NCI-H526 (cell line): ENCODE results near the gene TMCO6.
"Not testable (repeated sequence)": the region's sequence is repeated elsewhere in the genome, so short reads cannot be mapped to it uniquely, and the experiment has no call there.

Experiments used
- DNase-seq, 2 experiments: peaks; one replicate each; lab custom pipeline; 2025; lab: John Stamatoyannopoulos, UW

TMCO6 gene

GRCh38 chr5:140639148-140639981 is at the start of gene TMCO6:
TSS of gene TMCO6 (plus strand) at chr5:140639451. CDS start at chr5:140639528, 77 bp downstream.
- DNase-seq: peak; percentile 83 to 98

- no peak for DNase-seq
These were observed 48.4 kb upstream of the TMCO6 start for GRCh38 chr5:140590861-140591260.

DNA sequence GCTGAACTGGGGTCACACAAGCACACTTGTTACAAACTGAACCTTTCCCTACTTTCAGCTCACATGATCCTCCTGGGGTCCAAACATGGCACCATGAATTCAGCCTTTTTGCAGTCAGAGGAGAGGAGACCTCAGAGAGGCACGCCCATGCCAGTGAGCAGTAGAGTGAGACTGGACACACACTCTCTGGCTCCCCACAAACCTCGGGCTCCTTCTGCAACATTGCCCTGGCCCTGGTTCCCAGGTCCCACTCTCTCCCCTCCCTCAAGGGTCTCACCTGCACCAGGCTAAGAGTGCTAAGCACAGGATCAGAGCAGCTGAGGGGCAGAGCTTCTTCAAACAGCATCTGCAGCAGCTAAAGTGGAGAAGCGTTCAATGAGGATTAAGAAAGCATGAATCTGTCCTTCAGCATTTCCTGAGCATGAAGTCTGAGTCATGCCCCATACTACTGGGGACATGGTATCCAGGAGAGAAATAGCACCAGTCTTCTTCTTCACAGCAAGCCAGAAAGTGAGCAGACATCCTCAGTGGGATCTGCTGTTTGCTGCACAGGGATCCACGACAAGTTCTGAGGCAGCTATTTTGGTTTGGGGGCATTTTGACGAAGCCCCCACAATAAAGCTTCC is 47.4 kb upstream of the TMCO6 start:
- DNase-seq: no peak

DNA sequence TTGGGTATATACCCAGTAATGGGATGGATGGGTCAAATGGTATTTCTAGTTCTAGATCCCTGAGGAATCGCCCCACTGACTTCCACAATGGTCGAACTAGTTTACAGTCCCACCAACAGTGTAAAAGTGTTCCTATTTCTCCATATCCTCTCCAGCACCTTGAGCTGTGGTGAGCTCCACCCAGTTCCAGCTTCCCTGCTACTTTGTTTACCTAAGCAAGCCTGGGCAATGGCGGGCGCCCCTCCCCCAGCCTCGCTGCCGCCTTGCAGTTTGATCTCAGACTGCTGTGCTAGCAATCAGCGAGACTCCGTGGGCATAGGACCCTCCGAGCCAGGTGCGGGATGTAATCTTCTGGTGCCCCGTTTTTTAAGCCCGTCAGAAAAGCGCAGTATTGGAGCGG is 46.2 kb upstream of the TMCO6 start:
- DNase-seq: peak in 1 of 2 experiments; percentile 37

- no peak for DNase-seq
These were observed 45.1 kb upstream of the TMCO6 start for GRCh38 chr5:140594169-140594568.

DNA sequence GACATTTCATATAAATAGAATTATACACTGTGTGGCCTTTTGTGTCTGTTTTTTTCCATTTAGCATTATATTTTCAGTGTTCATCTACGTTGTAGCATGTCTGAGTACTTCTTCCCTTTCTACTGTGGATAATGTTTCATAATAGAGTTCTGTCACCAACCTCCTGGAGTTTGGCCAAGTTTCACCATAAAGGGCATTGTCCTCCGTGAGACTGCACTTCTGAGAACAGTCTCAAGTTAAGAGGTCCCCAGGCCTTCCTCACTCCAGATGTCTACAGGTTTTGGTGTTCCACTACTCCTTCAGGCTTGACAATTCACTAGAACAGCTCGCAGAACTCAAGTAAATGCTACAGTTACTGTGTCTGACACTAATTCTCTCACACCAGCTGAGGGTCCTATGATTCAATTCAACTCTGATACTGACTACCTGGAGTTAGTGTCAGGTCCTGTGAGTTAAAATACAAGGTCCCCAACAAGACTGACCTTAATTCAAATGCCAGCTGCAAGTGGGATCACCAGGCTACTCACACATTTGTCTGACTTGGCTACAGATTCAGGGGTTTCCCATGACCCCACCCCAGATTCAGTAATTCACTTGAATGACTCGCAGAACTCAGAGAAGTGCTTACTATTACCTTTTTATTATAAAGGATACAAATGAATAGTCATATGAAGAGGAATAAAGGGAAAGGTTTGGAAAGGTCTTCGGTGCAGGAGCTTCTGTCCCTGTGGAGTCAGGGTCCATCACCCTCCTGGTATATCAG is 43.5 kb upstream of the TMCO6 start:
- no peak for DNase-seq

GRCh38 chr5:140596321-140596741 is 42.9 kb upstream of the TMCO6 start:
- DNase-seq: no peak

GRCh38 chr5:140598836-140599235 is 40.4 kb upstream of the TMCO6 start:
- DNase-seq: no peak

DNA sequence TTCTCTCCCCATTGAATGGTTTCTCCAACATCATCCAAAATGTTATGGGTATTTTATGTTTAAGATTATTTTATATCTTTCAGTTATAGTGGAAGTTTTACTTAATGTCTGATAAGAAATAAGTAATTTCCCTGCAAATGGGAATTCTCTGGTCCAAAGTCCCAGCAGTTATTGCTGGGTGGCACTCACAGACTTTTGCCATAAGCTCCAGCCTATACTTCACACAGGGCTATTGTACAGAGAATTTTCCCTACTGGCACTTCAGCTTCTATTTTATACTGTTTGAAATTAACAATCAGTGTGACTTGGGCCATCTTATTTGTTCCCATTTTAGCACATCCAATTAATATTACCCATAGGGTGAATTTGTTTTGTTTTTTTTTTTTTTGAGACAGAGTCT is 39.2 kb upstream of the TMCO6 start:
- no peak for DNase-seq

GRCh38 chr5:140602147-140602546 is 37.1 kb upstream of the TMCO6 start:
- DNase-seq: no peak

DNA sequence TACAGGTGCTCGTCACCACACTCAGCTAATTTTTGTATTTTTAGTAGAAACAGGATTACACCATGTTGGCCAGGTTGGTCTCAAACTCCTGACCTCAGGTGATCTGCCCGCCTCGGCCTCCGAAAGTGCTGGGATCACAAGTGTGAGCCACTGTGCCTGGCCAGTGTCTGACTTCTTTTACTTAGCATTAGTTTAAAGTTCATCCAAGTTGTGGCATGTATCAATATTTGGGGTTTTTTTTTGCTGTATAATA is 35.9 kb upstream of the TMCO6 start:
- not testable (repeated sequence) for DNase-seq

DNA sequence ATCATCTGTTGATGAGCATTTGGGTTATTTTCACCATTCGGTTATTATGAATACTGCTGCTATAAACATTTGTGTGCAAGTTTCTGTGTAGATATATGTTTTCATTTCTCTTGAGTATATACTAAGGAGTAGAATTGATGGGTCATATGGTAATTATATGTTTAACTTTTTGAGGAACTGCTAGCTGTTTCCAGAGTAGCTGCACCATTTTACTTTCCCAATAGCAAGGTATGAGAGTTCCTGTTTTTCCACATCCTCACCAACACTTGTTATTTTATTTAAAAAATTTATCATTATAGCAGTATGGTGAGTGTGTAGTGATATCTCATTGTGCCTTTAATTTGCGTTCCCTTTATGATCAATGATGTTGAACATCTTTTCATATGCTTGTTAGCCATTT is 35.5 kb upstream of the TMCO6 start:
- no peak for DNase-seq

GRCh38 chr5:140605879-140606278 is 33.4 kb upstream of the TMCO6 start:
- no peak for DNase-seq

DNA sequence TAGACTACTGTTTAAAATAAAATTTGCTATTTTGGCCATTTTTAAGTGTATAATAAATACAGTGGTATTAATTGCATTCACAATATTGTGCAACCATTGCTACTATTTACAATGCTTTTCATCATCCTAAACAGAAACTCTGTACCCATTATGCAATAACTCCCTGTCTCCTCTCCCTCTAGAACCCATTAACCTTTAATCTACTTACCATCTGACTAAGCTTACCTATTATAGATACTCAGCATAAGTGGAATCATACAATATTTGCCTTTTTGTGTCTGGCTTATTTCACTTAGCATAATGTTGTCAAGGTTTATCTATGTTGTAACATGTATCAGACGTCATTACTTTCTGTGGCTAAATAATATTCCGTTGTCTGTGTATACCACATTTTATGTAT is 32.2 kb upstream of the TMCO6 start:
- no peak for DNase-seq

DNA sequence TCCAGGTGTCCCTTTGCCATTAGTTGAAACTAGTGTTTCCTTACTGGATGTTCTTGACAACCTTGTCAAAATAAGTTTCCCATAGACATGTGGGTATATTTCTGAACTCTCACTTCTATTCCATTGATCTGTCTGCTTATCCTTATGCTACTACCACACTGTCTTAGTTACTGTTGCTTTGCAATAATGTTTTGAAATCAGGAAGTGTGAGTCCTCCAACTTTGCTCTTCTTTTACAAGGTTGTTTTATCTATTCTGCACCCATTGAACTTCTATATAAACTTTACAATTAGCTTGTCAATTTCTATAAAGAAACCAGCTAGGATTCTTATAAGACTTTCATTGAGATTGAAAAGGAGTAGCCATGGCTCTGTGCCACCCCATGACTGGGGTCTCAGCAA is 30.5 kb upstream of the TMCO6 start:
- DNase-seq: no peak

DNA sequence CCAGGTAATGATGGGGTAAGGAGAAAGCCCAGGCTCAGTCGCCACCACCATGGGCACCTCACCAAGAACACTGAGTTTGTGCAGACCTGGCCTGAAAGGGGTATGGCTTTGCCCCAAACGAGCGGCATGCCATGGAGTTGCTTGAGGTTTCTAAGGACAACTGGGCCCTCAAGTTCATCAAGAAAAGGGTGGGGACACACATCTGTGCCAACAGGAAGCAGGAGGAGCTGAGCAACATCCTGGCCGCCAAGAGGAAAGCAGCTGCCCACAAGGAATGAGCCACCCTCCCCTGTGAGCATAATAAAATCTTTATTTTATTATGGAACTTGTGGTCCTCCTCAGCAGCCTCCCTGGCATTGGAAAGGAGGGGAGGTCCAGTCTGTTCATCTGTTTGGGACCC is 30.1 kb upstream of the TMCO6 start:
- DNase-seq: no peak

DNA sequence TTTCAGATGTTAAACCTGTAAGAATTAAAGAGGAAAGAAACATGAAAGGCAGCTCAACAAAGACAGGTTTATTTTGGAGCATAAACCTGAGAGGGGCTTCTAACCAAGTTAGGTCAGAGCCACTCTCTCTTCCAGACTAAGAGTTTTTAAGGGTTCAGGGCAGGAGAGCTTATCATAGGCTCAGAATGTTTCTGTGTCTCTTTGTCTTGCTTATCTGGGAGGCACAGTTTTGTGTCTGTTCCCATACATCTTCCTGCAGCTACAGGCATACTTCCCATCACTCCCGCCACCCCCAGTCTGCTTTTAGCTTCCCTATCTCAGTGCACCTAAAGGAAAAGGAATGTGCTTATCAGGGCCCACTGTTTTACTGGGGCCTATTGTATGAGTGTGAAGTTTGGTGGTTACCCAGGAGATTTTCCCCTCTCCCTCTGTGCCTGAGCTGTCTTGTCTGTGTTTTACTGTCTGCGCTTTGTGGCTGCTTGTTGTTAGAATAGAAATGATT is 28.2 kb upstream of the TMCO6 start:
- DNase-seq: no peak

- DNase-seq: no peak
These were observed 16.9 kb upstream of the TMCO6 start for GRCh38 chr5:140622301-140622700.

DNA sequence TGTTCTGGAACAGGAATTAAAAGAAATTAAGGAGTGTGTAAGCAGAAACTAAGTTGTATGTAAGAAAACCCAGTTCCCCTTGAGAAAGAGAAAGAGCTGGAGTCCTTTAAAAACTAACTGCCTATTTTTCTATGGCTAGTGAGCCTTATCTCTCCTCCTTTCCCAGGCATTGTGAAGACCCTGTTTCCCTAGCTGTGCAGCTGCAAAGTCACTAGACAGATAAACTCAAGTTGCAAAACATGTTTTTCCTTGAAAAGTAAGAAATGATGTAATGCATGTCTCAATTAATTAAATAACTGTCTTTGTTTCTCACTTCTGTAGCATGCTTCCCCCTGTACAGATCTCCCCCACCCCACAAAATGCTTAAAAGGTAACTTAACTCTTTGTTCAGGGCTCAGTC is 16.2 kb upstream of the TMCO6 start:
- DNase-seq: not testable (repeated sequence)

DNA sequence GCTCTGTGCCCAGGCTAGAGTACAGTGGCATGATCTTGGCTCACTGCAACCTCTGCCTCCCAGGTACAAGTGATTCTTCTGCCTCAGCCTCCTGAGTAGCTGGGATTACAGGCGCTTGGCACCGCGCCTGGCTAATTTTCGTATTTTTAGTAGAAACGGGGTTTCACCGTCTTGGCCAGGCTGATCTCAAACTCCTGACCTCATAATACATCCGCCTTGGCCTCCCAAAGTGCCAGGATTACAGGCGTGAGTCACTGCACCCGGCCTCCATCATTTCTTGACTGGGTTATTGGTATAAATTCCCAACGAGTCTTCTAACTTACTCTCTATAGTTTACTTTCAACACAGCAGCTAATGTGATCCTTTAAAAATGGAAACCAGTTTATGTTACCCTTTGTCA is 14.4 kb upstream of the TMCO6 start:
- DNase-seq: not testable (repeated sequence)

DNA sequence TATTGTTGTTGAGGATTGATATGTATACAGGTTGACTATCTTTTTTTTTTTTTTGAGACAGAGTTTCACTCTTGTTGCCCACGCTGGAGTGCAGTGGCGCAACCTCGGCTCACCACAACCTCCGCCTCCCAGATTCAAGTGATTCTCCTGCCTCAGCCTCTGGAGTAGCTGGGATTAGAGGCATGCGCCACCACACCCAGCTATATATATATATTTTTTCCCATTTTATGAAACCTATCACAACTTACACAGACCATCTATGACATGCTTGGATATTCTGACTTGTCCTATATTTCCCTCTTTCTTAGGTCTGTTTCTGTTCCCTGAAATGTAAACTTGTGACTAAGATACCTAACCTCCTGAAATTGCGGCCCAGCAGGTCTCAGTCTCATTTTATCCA is 11.3 kb upstream of the TMCO6 start:
- DNase-seq: no peak

- no peak for DNase-seq
These were observed 10.5 kb upstream of the TMCO6 start for GRCh38 chr5:140628711-140629110.
